Ovary (tissue), 9 donors: ENCODE data around the gene PIK3C2G. TPM values are rescaled to one million over a fixed set of nuclear protein-coding genes. Genes with fewer than 3 reads are reported as not detected.

Source experiments
- DNase-seq, 5 donors: peaks; one replicate each; pipeline ENCODE4 v3.0.0-alpha.2; 2019 to 2020
- H3K27ac ChIP-seq, 2 donors: fragments of 200-600 bp; one replicate each; pipeline versions ENCODE4 v1.5.1 to v1.8.0; 2019 to 2022
- H3K27me3 ChIP-seq: fragments of 200-600 bp; one replicate; pipeline ENCODE4 v1.8.0; 2022
- H3K36me3 ChIP-seq: fragments of 200-600 bp; sonication (generic); one replicate; pipeline ENCODE4 v1.5.1; 2019
- H3K4me1 ChIP-seq: one replicate; pipeline ENCODE4 v1.8.1; 2013; ENCODE audit warnings: mild to moderate bottlenecking, moderate library complexity; ENCODE audit not compliant: insufficient read depth
- H3K4me3 ChIP-seq: fragments of 200-600 bp; sonication (generic); one replicate; pipeline ENCODE4 v1.5.1; 2017
- H3K9me3 ChIP-seq, 2 donors: fragments of 200-600 bp in 1 of 2; sonication (generic) in 1 of 2; one replicate each; pipeline versions ENCODE4 v1.5.1 to v1.8.1; 2013 to 2019; ENCODE audit warnings: mild to moderate bottlenecking in 1 of 2, moderate library complexity in 1 of 2
- EP300 ChIP-seq: sonication (generic); formaldehyde crosslinking; IDR thresholded peaks from one replicate; pipeline ENCODE4 v1.6.1; 2017; ENCODE audit warnings: antibody characterized with exemption
- POLR2A ChIP-seq: fragments of 450-650 bp; IDR thresholded peaks from one replicate; pipeline ENCODE4 v1.6.1; 2017; ENCODE audit warnings: antibody characterized with exemption, mild to moderate bottlenecking, moderate library complexity
- WGBS, 3 donors: extraction: QIAGEN DNeasy Blood & Tissue Kit in 1 of 3; methylation state at CpG; one replicate each; pipeline versions ENCODE4 v1.1.5 to v1.1.7; 2013 to 2017; 5-methylcytosine and 5-hydroxymethylcytosine counted together
- intact Hi-C, 4 donors: fragments of 100-400 bp; cut with DNase I; formaldehyde crosslinking; loops; one replicate each; pipeline versions ENCODE4 v1.11.0 to v1.15.1; 2022 to 2023
- polyA plus RNA-seq, 2 donors: library from polyadenylated mRNA; stranded (reverse); fragments of 200-250 nt in 1 of 2; fragments of 350-450 nt in 1 of 2; fragmentation: Illumina TruSeq in 1 of 2; extraction: RNeasy Lipid Tissue Mini Kit (QIAGEN cat#74804) in 1 of 2; gene quantifications; one replicate each; pipeline ENCODE4 v1.2.3, GENCODE V29; 2013 to 2014
- total RNA-seq, 7 donors: library from RNA; depleted of rRNA in 2 of 7; stranded (reverse); fragments of >200 nt in 2 of 7; fragmentation: NEBNext Ultra II Directional in 3 of 7; extraction: Animal tissue kit (Norgen Biotek cat#: 25700) in 3 of 7; gene quantifications; one replicate each; pipeline versions ENCODE4 v1.1.0 to v1.2.4, GENCODE V29; 2016 to 2023
- TF ChIP-seq, protein P1 (sequence below), 3 donors: fragments of 450-650 bp in 2 of 3; fragments of 200-600 bp in 1 of 3; IDR thresholded peaks; one replicate each; pipeline versions ENCODE4 v1.5.1 to v1.8.0; 2016 to 2022; ENCODE audit warnings: antibody characterized with exemption in 3 of 3, mild to moderate bottlenecking in 1 of 3
- donor health status: DM: no; HTN: no; CAD: no; lungs with moderate emphysema.
- donor health status: DM: no; HTN: no; CAD: no.
- donor health status: Bipolar disorder and iron deficiency.
- donor health status: DM: yes; HTN: yes; CAD: no.
- donor health status: DM: no; HTN: no; CAD: no.
- donor health status: DM: yes; HTN: yes; CAD: no.

PIK3C2G gene
- total and polyA plus RNA-seq, 9 donors = 0.02 to 1.6 (median 0.07) TPM; not detected in 4

DNA sequence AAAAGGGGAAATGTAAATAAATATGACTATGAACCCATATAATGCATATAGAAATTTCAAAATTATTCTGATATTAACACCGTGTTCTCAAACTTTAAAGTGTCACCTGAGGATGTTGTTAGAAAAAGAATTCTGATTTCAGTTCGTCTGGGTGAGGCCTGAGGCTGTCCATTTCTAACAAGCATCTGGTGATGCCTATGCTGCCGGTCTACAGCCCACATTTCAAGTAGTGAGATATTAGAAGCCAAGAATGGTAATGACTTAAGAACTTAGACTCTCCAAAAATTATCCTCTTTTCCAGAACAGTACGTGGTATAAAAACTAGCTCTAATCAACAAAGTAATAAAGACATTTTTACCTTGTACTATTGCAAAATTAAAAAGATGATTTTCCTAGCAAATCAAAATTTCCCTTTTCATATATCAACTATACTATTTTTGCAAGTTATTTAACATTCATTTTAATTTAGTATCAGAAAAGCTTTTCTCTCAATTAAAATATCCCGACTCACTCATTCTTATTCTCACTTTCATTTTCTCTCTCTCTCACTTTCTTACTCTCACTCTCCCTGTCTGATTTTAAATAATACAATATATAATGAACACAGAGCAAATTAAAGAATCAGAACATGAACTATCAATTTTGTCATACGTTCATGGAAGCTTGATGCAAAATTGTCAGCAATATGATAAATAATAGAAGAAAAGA is 35.0 kb downstream of the PIK3C2G start:
- WGBS, 3 donors = 13 to 23% (median 15%) methylated on average over 6 of the region's 6 CpGs
- Histone ChIP-seq H3K36me3 (no peaks in the 10 kb centered on the region), H3K27ac (no peak overlapping the region), H3K27me3 (no peaks in the 10 kb centered on the region), H3K4me3 (peak overlapping the region; percentile 38), H3K9me3 (no peaks in the 10 kb centered on the region), H3K4me1 (no peaks in the 10 kb centered on the region)
- DNase-seq = no peak
- intact Hi-C loops = no loop called here
- TF ChIP-seq, protein P1, sequence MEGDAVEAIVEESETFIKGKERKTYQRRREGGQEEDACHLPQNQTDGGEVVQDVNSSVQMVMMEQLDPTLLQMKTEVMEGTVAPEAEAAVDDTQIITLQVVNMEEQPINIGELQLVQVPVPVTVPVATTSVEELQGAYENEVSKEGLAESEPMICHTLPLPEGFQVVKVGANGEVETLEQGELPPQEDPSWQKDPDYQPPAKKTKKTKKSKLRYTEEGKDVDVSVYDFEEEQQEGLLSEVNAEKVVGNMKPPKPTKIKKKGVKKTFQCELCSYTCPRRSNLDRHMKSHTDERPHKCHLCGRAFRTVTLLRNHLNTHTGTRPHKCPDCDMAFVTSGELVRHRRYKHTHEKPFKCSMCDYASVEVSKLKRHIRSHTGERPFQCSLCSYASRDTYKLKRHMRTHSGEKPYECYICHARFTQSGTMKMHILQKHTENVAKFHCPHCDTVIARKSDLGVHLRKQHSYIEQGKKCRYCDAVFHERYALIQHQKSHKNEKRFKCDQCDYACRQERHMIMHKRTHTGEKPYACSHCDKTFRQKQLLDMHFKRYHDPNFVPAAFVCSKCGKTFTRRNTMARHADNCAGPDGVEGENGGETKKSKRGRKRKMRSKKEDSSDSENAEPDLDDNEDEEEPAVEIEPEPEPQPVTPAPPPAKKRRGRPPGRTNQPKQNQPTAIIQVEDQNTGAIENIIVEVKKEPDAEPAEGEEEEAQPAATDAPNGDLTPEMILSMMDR (IDR thresholded peaks at IDR 0.05) = no peak
- TF ChIP-seq EP300 (no peak), POLR2A (no peak)

- DNase-seq = no peak
- intact Hi-C loops = no loop called here
- 12 to 17% (median 17%) methylated on average over 3 of the region's 3 CpGs for WGBS, 3 donors
- Histone ChIP-seq H3K27ac (no peak overlapping the region), H3K4me3 (peak overlapping the region; percentile 38), H3K9me3 (no peaks in the 10 kb centered on the region), H3K4me1 (no peaks in the 10 kb centered on the region), H3K27me3 (no peaks in the 10 kb centered on the region), H3K36me3 (no peaks in the 10 kb centered on the region)
- TF ChIP-seq, protein P1 (IDR thresholded peaks at IDR 0.05) = no peak
- TF ChIP-seq POLR2A = no peak
- TF ChIP-seq EP300 = no peak
Measured at GRCh38 chr12:18296909-18297280, 35.6 kb downstream of the PIK3C2G start.

DNA sequence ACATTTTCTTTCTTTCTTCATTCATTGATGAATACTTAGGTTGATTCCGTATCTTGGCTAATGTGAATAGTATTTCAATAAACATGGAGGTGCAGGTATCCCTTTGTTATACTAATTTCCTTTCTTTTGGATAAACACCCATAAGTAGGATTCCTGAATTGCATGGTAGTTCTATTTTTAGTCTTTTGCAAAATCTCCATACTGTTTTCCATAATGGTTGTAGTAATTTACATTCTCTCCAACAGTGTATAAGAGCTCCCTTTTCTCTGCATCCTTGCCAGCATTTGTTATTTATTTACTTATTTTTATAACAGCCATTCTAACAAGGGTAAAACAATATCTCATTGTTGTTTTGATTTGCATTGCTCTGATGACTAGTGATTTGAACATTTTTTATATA is 36.6 kb downstream of the PIK3C2G start:
- TF ChIP-seq, protein P1 (IDR thresholded peaks at IDR 0.05) = no peak
- TF ChIP-seq EP300 = no peak
- no peak for TF ChIP-seq POLR2A
- intact Hi-C loops = no loop called here
- Histone ChIP-seq H3K36me3 (no peaks in the 10 kb centered on the region), H3K4me1 (no peaks in the 10 kb centered on the region), H3K27ac (no peak overlapping the region), H3K9me3 (no peaks in the 10 kb centered on the region), H3K27me3 (no peaks in the 10 kb centered on the region), H3K4me3 (no peak overlapping the region)
- DNase-seq = no peak
- 98 to 100% (median 99%) methylated on average over 1 of the region's 1 CpG for WGBS, 3 donors

- 83 to 94% (median 91%) methylated on average over 5 of the region's 5 CpGs for WGBS, 3 donors
- TF ChIP-seq EP300 = no peak
- TF ChIP-seq, protein P1 (IDR thresholded peaks at IDR 0.05) = no peak
- no peak for TF ChIP-seq POLR2A
- DNase-seq = no peak
- H3K9me3 ChIP-seq = no peaks in the 10 kb centered on the region
- H3K4me3 ChIP-seq = no peak overlapping the region
- H3K27ac ChIP-seq = no peak overlapping the region
- H3K36me3 ChIP-seq = no peaks in the 10 kb centered on the region
- intact Hi-C loops = no loop called here
- H3K4me1 ChIP-seq = no peaks in the 10 kb centered on the region
- H3K27me3 ChIP-seq = no peaks in the 10 kb centered on the region
Measured at GRCh38 chr12:18302809-18303430, 41.6 kb downstream of the PIK3C2G start.
